Uterus (tissue), 4 donors: ENCODE measurements around the gene ADRM1. TPM values are rescaled to one million over a fixed set of nuclear protein-coding genes. Genes with fewer than 3 reads are reported as not detected.

Source experiments
- DNase-seq, 2 donors: peaks; one replicate each; pipeline ENCODE4 v3.0.0-alpha.2; 2019 to 2020
- H3K27ac ChIP-seq, 2 donors: fragments of 200-600 bp; sonication (generic); 1 replicate in 1 of 2; 2 replicates in 1 of 2; pipeline ENCODE4 v1.5.1; 2016 to 2018
- H3K27me3 ChIP-seq, 2 donors: fragments of 200-600 bp; sonication (generic); one replicate each; pipeline ENCODE4 v1.5.1; 2018 to 2019; ENCODE audit warnings: control low read depth in 1 of 2
- H3K36me3 ChIP-seq, 2 donors: fragments of 200-600 bp; sonication (generic); one replicate each; pipeline ENCODE4 v1.5.1; 2019; ENCODE audit warnings: control low read depth in 1 of 2
- H3K4me1 ChIP-seq, 2 donors: fragments of 200-600 bp; sonication (generic); one replicate each; pipeline ENCODE4 v1.5.1; 2018 to 2019; ENCODE audit warnings: control low read depth in 1 of 2
- H3K4me3 ChIP-seq, 2 donors: fragments of 200-600 bp; sonication (generic); 1 replicate in 1 of 2; 2 replicates in 1 of 2; pipeline ENCODE4 v1.5.1; 2018 to 2019; ENCODE audit warnings: mild to moderate bottlenecking in 1 of 2
- H3K9me3 ChIP-seq, 2 donors: fragments of 200-600 bp; sonication (generic); one replicate each; pipeline ENCODE4 v1.5.1; 2019; ENCODE audit warnings: control low read depth in 1 of 2
- CTCF ChIP-seq, 4 experiments: fragments of 200-600 bp in 2 of 4; fragments of 450-650 bp in 2 of 4; sonication (generic) in 2 of 4; IDR thresholded peaks; one replicate each; pipeline ENCODE4 v1.5.1; 2016 to 2019; ENCODE audit warnings: antibody characterized with exemption in 4 of 4, mild to moderate bottlenecking in 2 of 4, moderate library complexity in 1 of 4
- POLR2A ChIP-seq, 2 donors: fragments of 450-650 bp; IDR thresholded peaks; one replicate each; pipeline ENCODE4 v1.6.1; 2016; ENCODE audit warnings: antibody characterized with exemption in 2 of 2, mild to moderate bottlenecking in 1 of 2, moderate library complexity in 1 of 2
- intact Hi-C: fragments of 100-400 bp; cut with DNase I; formaldehyde crosslinking; loops from one replicate; pipeline ENCODE4 v1.15.1; 2023; ENCODE audit warnings: low total_unique reads
- total RNA-seq, 4 donors: library from RNA; depleted of rRNA in 3 of 4; stranded (reverse); fragments of >200 nt in 3 of 4; gene quantifications; one replicate each; pipeline versions ENCODE4 v1.1.0 to v1.2.4, GENCODE V29; 2014 to 2023
- donor health status: DM: yes; HTN: yes; CAD: no.

ADRM1 gene
- total RNA-seq, 4 donors from 2014 or later = 42.9 to 82.7 (median 60.9) TPM

GRCh38 chr20:62327726-62328495, 25.1 kb downstream of the ADRM1 start:
- Histone ChIP-seq H3K4me3 (no peak overlapping the region), H3K27ac (no peak overlapping the region), H3K4me1 (no peaks in the 10 kb centered on the region), H3K9me3 (no peaks in the 10 kb centered on the region), H3K27me3 (no peaks in the 10 kb centered on the region), H3K36me3 (no peaks in the 10 kb centered on the region)
- no peak for DNase-seq
- TF ChIP-seq POLR2A (IDR thresholded peaks at IDR 0.05) (no peak), CTCF (IDR thresholded peaks at IDR 0.05) (no peak)
- intact Hi-C loops = no loop called here

- no peaks in the 10 kb centered on the region for H3K4me1 ChIP-seq
- no peak for DNase-seq
- H3K36me3 ChIP-seq = no peaks in the 10 kb centered on the region
- no peak for TF ChIP-seq CTCF (IDR thresholded peaks at IDR 0.05)
- no peak for TF ChIP-seq POLR2A (IDR thresholded peaks at IDR 0.05)
- no peak overlapping the region for H3K4me3 ChIP-seq
- no peaks in the 10 kb centered on the region for H3K27me3 ChIP-seq
- H3K27ac ChIP-seq = no peak overlapping the region
- H3K9me3 ChIP-seq = no peaks in the 10 kb centered on the region
- intact Hi-C loops = no loop called here
Measured at GRCh38 chr20:62328684-62329388, 26.0 kb downstream of the ADRM1 start.

GRCh38 chr20:62329389-62330377, 26.9 kb downstream of the ADRM1 start:
- no peak for DNase-seq
- Histone ChIP-seq H3K4me3 (no peak overlapping the region), H3K27ac (no peak overlapping the region), H3K4me1 (no peaks in the 10 kb centered on the region), H3K9me3 (no peaks in the 10 kb centered on the region), H3K36me3 (no peaks in the 10 kb centered on the region), H3K27me3 (no peaks in the 10 kb centered on the region)
- TF ChIP-seq CTCF (IDR thresholded peaks at IDR 0.05) = no peak
- no peak for TF ChIP-seq POLR2A (IDR thresholded peaks at IDR 0.05)
- intact Hi-C loops = no loop called here

GRCh38 chr20:62330576-62331317, 27.9 kb downstream of the ADRM1 start:
- DNase-seq = no peak

More at GRCh38 chr20:62330576-62331317, 27.9 kb downstream of the ADRM1 start:
- TF ChIP-seq CTCF (IDR thresholded peaks at IDR 0.05) = no peak
- no peak for TF ChIP-seq POLR2A (IDR thresholded peaks at IDR 0.05)
- Histone ChIP-seq H3K36me3 (no peaks in the 10 kb centered on the region), H3K27ac (no peak overlapping the region), H3K4me1 (no peaks in the 10 kb centered on the region), H3K9me3 (no peaks in the 10 kb centered on the region), H3K27me3 (no peaks in the 10 kb centered on the region), H3K4me3 (no peak overlapping the region)
- intact Hi-C loops = no loop called here
